ENCODE results near the gene LHFPL3.

DNA sequence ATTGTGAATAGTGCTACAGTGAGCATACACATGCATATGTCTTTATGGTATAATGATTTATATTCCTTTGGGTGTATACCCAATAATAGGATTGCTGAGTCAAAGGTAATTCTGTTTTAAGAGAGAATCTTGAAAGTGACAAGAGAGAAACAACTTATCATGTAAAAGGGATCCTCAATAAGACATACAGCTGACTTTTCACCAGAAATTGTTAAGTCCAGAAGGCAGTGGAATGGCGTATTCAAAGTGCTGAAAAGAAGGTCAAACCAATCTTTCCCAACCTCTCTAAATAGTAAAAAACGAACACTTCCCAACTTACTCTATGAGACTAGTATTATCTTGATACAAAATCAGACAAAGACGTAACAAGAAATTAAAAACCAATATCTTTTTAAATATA lies 59.8 kb downstream of the LHFPL3 start:
- TF ChIP-seq CTCF (conservative IDR thresholded peaks at IDR 0.05; ENCODE audit: low read depth, low read length) (no peak), EZH2 (IDR thresholded peaks at IDR 0.05; ENCODE audit: borderline replicate concordance, low read depth, low read length, poor library complexity, severe bottlenecking) (no peak)

Measured in A673 (cell line).